K562 (cell line): ENCODE data around the gene ZMYND8. TPM values are rescaled to one million over a fixed set of nuclear protein-coding genes. Genes with fewer than 3 reads are reported as not detected.

ENCODE experiments used
- CEBPB ChIP-seq: fragments of 450-650 bp; IDR thresholded peaks from 2 replicates; pipeline ENCODE4 v1.6.1; 2016; ENCODE audit warnings: missing genetic modification characterization, missing compliant biosample characterization
- FOXA3 ChIP-seq, 2 experiments: fragments of 450-650 bp in 1 of 2; sonication (generic) in 1 of 2; formaldehyde crosslinking; IDR thresholded peaks in 1 of 2; conservative IDR thresholded peaks in 1 of 2; 2 replicates each; pipeline versions ENCODE4 v1.4.0 to v1.8.0; 2020 to 2022; ENCODE audit warnings: mild to moderate bottlenecking in 2 of 2, missing genetic modification reagents in 1 of 2
- FOXJ3 ChIP-seq: sonication (generic); formaldehyde crosslinking; IDR thresholded peaks from 2 replicates; pipeline ENCODE4 v1.4.0; 2020; ENCODE audit warnings: mild to moderate bottlenecking, missing genetic modification reagents
- FOXK2 ChIP-seq, 2 experiments: fragments of 450-650 bp; IDR thresholded peaks in 1 of 2; conservative IDR thresholded peaks in 1 of 2; 2 replicates each; pipeline ENCODE4 v1.6.1; 2016; ENCODE audit warnings: low read depth in 2 of 2, mild to moderate bottlenecking in 1 of 2
- ID3 ChIP-seq, 2 experiments: fragments of 250-450 bp in 1 of 2; fragments of 450-650 bp in 1 of 2; sonication (Bioruptor Pico) in 1 of 2; IDR thresholded peaks; 2 replicates each; pipeline versions ENCODE4 v1.6.1 to v1.8.0; 2016 to 2021; ENCODE audit warnings: mild to moderate bottlenecking in 2 of 2, moderate library complexity in 2 of 2, missing compliant biosample characterization in 1 of 2, missing genetic modification characterization in 1 of 2
- KLF6 ChIP-seq: fragments of 250-450 bp; sonication (Bioruptor Pico); IDR thresholded peaks from 2 replicates; pipeline ENCODE4 v1.4.0; 2020; ENCODE audit warnings: mild to moderate bottlenecking, moderate library complexity, borderline replicate concordance
- MBD2 ChIP-seq: sonication (generic); IDR thresholded peaks from 2 replicates; pipeline ENCODE4 v1.6.1; 2016; ENCODE audit warnings: low read depth, borderline replicate concordance
- MCM2 ChIP-seq: fragments of 450-650 bp; IDR thresholded peaks from 2 replicates; pipeline ENCODE4 v1.6.1; 2017; ENCODE audit warnings: low read depth, mild to moderate bottlenecking
- MLLT1 ChIP-seq, 2 experiments: fragments of 450-650 bp; IDR thresholded peaks; 2 replicates each; pipeline ENCODE4 v1.6.1; 2016
- NKRF ChIP-seq: fragments of 450-650 bp; IDR thresholded peaks from 2 replicates; pipeline ENCODE4 v1.6.1; 2016; ENCODE audit warnings: borderline replicate concordance
- NR4A1 ChIP-seq, 2 experiments: fragments of 250-450 bp in 1 of 2; fragments of 450-650 bp in 1 of 2; sonication (Bioruptor Pico) in 1 of 2; IDR thresholded peaks; 2 replicates each; pipeline versions ENCODE4 v1.4.0 to v1.6.1; 2016 to 2020; ENCODE audit warnings: mild to moderate bottlenecking in 2 of 2, missing compliant biosample characterization in 1 of 2, missing genetic modification characterization in 1 of 2, moderate library complexity in 1 of 2
- POU5F1 ChIP-seq: fragments of 150-350 bp; IDR thresholded peaks from 2 replicates; pipeline ENCODE4 v1.6.1; 2014; ENCODE audit warnings: borderline replicate concordance, low read length, low read depth, mild to moderate bottlenecking; ENCODE audit not compliant: partially characterized antibody
- SPI1 ChIP-seq: IDR thresholded peaks from 2 replicates; pipeline ENCODE4 v1.6.1; 2011; ENCODE audit warnings: low read depth, low read length, control low read depth, borderline replicate concordance
- SRSF3 ChIP-seq: fragments of 200-400 bp; formaldehyde crosslinking; IDR thresholded peaks from 2 replicates; pipeline ENCODE4 v1.6.1; 2016; ENCODE audit warnings: mild to moderate bottlenecking, low read length, moderate library complexity; ENCODE audit not compliant: insufficient read depth
- STAT5A ChIP-seq: IDR thresholded peaks from 2 replicates; pipeline ENCODE4 v1.6.1; 2012; ENCODE audit warnings: low read length, inconsistent platforms, borderline replicate concordance
- TOE1 ChIP-seq, 2 experiments: fragments of 450-650 bp in 1 of 2; sonication (generic) in 1 of 2; formaldehyde crosslinking in 1 of 2; IDR thresholded peaks; 2 replicates each; pipeline versions ENCODE4 v1.7.1 to v1.8.0; 2016 to 2022; ENCODE audit warnings: borderline replicate concordance in 2 of 2, mild to moderate bottlenecking in 2 of 2, antibody characterized with exemption in 1 of 2, inconsistent platforms in 1 of 2, low read depth in 1 of 2, missing genetic modification reagents in 1 of 2, moderate library complexity in 1 of 2
- ZFP36 ChIP-seq: fragments of 150-350 bp; IDR thresholded peaks from 2 replicates; pipeline ENCODE4 v1.6.1; 2018; ENCODE audit warnings: low read length, low read depth; ENCODE audit not compliant: partially characterized antibody
- ZNF239 ChIP-seq: fragments of 250-450 bp; sonication (Bioruptor Pico); IDR thresholded peaks from 2 replicates; pipeline ENCODE4 v1.4.0; 2020; ENCODE audit warnings: mild to moderate bottlenecking
- polyA plus RNA-seq, 8 experiments: library from polyadenylated mRNA; depleted of rRNA in 4 of 8; stranded (reverse) in 5 of 8; unstranded in 3 of 8; fragments of >200 nt; fragmentation: Nextera tagmentation in 2 of 8; fragmentation: Illumina TruSeq in 1 of 8; extraction: Ambion mirVana in 2 of 8; extraction: Trizol in 1 of 8; gene quantifications; 2 replicates each; pipeline versions ENCODE4 v1.2.1 to v1.2.3, GENCODE V29; 2011 to 2014; ENCODE audit warnings: inconsistent platforms in 1 of 8, missing spikeins in 1 of 8
- total RNA-seq, 7 experiments: library from RNA; depleted of rRNA in 6 of 7; stranded (reverse); fragments of >200 nt in 6 of 7; fragmentation: Illumina TruSeq in 2 of 7; extraction: Trizol in 2 of 7; gene quantifications; 2 replicates each; pipeline versions ENCODE4 v1.2.1 to v1.2.3, GENCODE V29; 2011 to 2021; ENCODE audit warnings: low replicate concordance in 1 of 7
- TF ChIP-seq, protein P1 (sequence below): fragments of 250-450 bp; sonication (Bioruptor Pico); IDR thresholded peaks from 2 replicates; pipeline ENCODE4 v1.8.0; 2022; ENCODE audit warnings: moderate library complexity, mild to moderate bottlenecking, inconsistent platforms

Gene ZMYND8
- total and polyA plus RNA-seq, 9 of the 15 experiments (the other 6 are each of a cell fraction or from before 2014, with no cell fraction given) = 31.8 to 148 (median 71.9) TPM

DNA sequence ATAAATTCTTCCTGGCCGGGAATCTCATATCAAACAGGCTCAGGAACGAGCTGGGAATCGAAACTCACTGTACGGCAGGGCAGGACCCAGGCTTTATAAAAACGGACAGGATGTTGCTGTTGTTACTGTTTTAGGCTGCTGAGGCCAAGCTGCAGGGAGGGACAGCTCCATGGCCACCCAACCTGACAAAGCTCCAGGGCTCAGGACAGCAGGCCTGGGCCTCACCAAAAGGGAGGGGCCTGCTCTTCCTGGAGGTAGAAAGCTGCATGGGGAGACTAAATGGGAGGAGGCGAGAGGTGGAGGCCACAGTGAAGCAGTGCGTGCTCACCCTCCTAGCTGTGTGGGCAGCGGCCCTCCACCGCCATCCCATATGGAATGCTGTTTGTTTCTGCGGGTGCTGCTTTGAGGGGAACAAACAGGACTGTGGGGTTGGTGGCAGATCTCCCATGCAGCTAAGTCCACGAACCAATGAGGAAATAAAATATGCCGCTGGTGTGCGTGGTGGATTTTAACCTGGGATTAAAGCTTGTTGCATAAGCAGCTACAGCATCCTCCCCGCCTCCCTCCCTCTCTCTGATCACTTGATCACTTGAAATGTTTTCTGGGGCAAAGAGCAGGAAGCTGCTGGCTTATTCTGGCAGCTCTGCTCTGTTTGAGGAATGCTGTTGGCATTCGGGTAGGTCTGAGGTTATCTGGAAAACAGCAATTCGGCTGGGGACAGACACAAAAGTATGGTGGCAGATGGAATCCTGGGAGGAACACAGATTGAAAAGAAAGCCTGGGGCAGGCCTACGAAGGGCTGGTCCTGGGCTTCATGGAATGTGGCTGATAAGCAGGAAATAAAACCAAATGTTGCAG is 2.4 kb upstream of the ZMYND8 start (continued):
- no peak for TF ChIP-seq MCM2
- TF ChIP-seq NKRF = peak; percentile 15; the same call in 1 of the 2 replicates
- TF ChIP-seq CEBPB (tag) = peak; percentile 85
- no peak for TF ChIP-seq FOXJ3 (CRISPR knock-in tag)
- TF ChIP-seq ID3 (CRISPR knock-in tag; IDR thresholded peaks at IDR 0.05) = no peak
- TF ChIP-seq ID3 (tag; IDR thresholded peaks at IDR 0.05) = peak; percentile 57; the same call in 1 of the 2 replicates
- TF ChIP-seq, protein P1, sequence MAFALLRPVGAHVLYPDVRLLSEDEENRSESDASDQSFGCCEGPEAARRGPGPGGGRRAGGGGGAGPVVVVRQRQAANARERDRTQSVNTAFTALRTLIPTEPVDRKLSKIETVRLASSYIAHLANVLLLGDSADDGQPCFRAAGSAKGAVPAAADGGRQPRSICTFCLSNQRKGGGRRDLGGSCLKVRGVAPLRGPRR = peak; percentile 59; the same call in 1 of the 2 replicates
- TF ChIP-seq STAT5A = no peak
- TF ChIP-seq MLLT1 (IDR thresholded peaks at IDR 0.05) = peak; percentile 69 to 86; a peak in 2 of 4 replicates
- TF ChIP-seq TOE1 (IDR thresholded peaks at IDR 0.05; ENCODE audit: borderline replicate concordance) = no peak
- no peak for TF ChIP-seq TOE1 (CRISPR knock-in tag; IDR thresholded peaks at IDR 0.05; ENCODE audit: borderline replicate concordance, low read depth)
- TF ChIP-seq MBD2 = peak; percentile 45; the same call in 1 of the 2 replicates
- TF ChIP-seq SRSF3 = no peak
- TF ChIP-seq NR4A1 (CRISPR knock-in tag; IDR thresholded peaks at IDR 0.05) = peak; percentile 40; the same call in 1 of the 2 replicates
- peak; percentile 42; the same call in 1 of the 2 replicates for TF ChIP-seq NR4A1 (tag; IDR thresholded peaks at IDR 0.05)
- TF ChIP-seq KLF6 (CRISPR knock-in tag) = 0 out of 2 replicates have a peak, but pooled peaks have one; percentile 47
- no peak for TF ChIP-seq SPI1
- peak in 1 of 2 experiments; percentile 46; a peak in 1 of 4 replicates for TF ChIP-seq FOXA3 (CRISPR knock-in tag; conservative IDR thresholded peaks at IDR 0.05 in 1 of 2, IDR thresholded peaks at IDR 0.05 in 1 of 2)
- TF ChIP-seq POU5F1 = no peak
- TF ChIP-seq ZNF239 (CRISPR knock-in tag) = no peak
- TF ChIP-seq ZFP36 = peak; percentile 67
- peak in 1 of 2 experiments; percentile 27; a peak in 2 of 4 replicates for TF ChIP-seq FOXK2 (conservative IDR thresholded peaks at IDR 0.05 in 1 of 2, IDR thresholded peaks at IDR 0.05 in 1 of 2; ENCODE audit: low read depth in 2 of 2)
